Suprapubic skin (tissue), 4 donors: ENCODE measurements around the gene NKAIN4.

Experiments
- CTCF ChIP-seq, 2 donors: fragments of 200-600 bp in 1 of 2; fragments of 450-650 bp in 1 of 2; sonication (generic) in 1 of 2; IDR thresholded peaks; one replicate each; pipeline ENCODE4 v1.5.1; 2016 to 2019; ENCODE audit warnings: antibody characterized with exemption in 2 of 2, mild to moderate bottlenecking in 1 of 2, moderate library complexity in 1 of 2
- EP300 ChIP-seq: sonication (generic); formaldehyde crosslinking; IDR thresholded peaks from one replicate; pipeline ENCODE4 v1.6.1; 2017; ENCODE audit warnings: antibody characterized with exemption
- POLR2A ChIP-seq, 2 donors: fragments of 450-650 bp; IDR thresholded peaks; one replicate each; pipeline ENCODE4 v1.6.1; 2017; ENCODE audit warnings: antibody characterized with exemption in 2 of 2, mild to moderate bottlenecking in 2 of 2, moderate library complexity in 2 of 2
- POLR2AphosphoS5 ChIP-seq, 3 donors: sonication (generic); formaldehyde crosslinking; IDR thresholded peaks; one replicate each; pipeline ENCODE4 v1.6.1; 2017; ENCODE audit warnings: antibody characterized with exemption in 3 of 3

GRCh38 chr20:63249891-63250290, 4.4 kb downstream of the NKAIN4 start:
- TF ChIP-seq CTCF (IDR thresholded peaks at IDR 0.05) (no peak), POLR2AphosphoS5 (IDR thresholded peaks at IDR 0.05) (no peak), POLR2A (IDR thresholded peaks at IDR 0.05) (no peak), EP300 (no peak)
